ENCODE data around the gene DGCR8. TPM values are rescaled to one million over a fixed set of nuclear protein-coding genes. Genes with fewer than 3 reads are reported as not detected.

Gene DGCR8
- polyA plus RNA-seq, 2 donors: 14.1 to 21.6 TPM

DNA sequence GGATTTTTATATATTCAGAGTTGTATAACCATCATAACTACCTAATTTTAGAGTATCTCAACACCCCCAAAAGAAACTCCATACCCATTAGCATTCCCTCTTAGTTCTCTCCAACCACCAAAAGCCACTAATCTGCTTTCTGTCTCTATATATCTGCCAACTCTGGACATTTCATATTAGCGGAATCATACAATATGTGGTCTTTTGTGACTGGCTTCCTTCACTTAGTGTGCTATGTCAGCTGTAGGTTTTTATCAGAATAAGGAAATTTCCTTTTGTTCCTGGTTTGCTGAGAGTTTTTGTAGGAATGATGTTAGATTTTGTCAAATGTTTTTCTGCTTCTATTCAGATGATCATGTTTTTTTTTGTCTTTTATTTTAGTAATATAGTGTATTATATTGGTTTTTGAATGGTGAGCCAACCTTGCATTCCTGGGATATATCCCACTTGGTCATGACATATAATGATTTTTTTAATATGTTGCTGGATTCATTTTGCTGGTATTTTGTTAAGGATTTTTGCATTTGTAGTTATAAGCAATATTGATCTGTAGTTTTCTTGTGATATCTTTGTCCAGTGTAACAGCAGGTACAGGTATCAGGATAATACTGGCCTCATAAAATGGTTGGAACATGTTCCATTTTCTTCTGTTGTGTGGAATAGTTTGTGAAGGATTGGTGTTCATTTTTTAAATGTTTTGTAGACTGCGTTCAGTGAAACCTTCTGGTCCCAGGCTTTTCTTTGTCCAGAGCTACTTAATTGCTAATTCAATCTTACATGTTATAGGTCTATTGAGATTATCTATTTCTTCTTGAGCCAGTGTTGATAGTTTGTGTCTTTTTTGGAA, 16.8 kb downstream of the DGCR8 start:
- WGBS, 2 donors: 94 to 100% methylated on average over 2 of the region's 2 CpGs
- Histone ChIP-seq H3K27me3 (ENCODE audit: control insufficient read depth in 1 of 2, insufficient read depth in 2 of 2, low read length in 2 of 2) (no peaks in the 10 kb centered on the region), H3K27ac (ENCODE audit: low read depth in 2 of 2, low read length in 1 of 2) (no peak overlapping the region), H3K9me3 (ENCODE audit: control insufficient read depth in 2 of 2, insufficient read depth in 1 of 2, low read depth in 1 of 2, low read length in 1 of 2) (no peaks in the 10 kb centered on the region), H3K4me3 (ENCODE audit: low read depth in 1 of 2, low read length in 2 of 2) (no peak overlapping the region), H3K36me3 (ENCODE audit: control insufficient read depth in 2 of 2, insufficient read depth in 2 of 2, low read length in 1 of 2) (peaks cover 8 to 43% of the 10 kb centered on the region in 2 donors), H3K4me1 (ENCODE audit: control insufficient read depth in 2 of 2, insufficient read depth in 2 of 2, low read length in 1 of 2) (no peaks in the 10 kb centered on the region)

- H3K4me3 ChIP-seq (ENCODE audit: low read depth in 1 of 2, low read length in 2 of 2): no peak overlapping the region
- H3K27ac ChIP-seq (ENCODE audit: low read depth in 2 of 2, low read length in 1 of 2): no peak overlapping the region
- no peaks in the 10 kb centered on the region for H3K9me3 ChIP-seq (ENCODE audit: control insufficient read depth in 2 of 2, insufficient read depth in 1 of 2, low read depth in 1 of 2, low read length in 1 of 2)
- H3K36me3 ChIP-seq (ENCODE audit: control insufficient read depth in 2 of 2, insufficient read depth in 2 of 2, low read length in 1 of 2): peaks cover 6 to 30% of the 10 kb centered on the region in 2 donors
- no peaks in the 10 kb centered on the region for H3K4me1 ChIP-seq (ENCODE audit: control insufficient read depth in 2 of 2, insufficient read depth in 2 of 2, low read length in 1 of 2)
- 94 to 95% methylated on average over 6 of the region's 6 CpGs for WGBS, 2 donors
- H3K27me3 ChIP-seq (ENCODE audit: control insufficient read depth in 1 of 2, insufficient read depth in 2 of 2, low read length in 2 of 2): no peaks in the 10 kb centered on the region
These were observed 19.2 kb downstream of the DGCR8 start for GRCh38 chr22:20099099-20099711.

DNA sequence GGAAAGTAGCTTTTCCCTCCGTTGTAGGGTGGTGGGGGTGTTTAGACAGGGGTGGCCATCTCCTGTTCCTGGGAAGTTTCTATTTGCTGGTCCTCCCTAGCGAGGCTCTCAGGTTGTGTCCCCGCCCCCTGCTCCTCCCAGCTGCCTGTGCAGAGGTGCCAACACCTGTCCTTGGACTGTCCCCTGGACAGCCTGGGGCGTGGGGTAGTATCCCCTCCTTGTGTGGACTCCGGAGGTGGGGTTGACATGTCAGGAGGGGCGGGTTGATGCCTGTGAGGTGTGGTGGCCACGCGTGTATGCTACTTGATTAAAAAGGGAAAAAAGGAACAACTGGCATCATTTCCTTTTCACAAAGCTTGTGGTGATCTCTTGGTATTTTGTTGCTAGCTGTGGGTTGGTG, 21.6 kb downstream of the DGCR8 start:
- WGBS, 2 donors: 79 to 82% methylated on average over 8 of the region's 8 CpGs
- Histone ChIP-seq H3K36me3 (ENCODE audit: control insufficient read depth in 2 of 2, insufficient read depth in 2 of 2, low read length in 1 of 2) (peaks cover 2 to 36% of the 10 kb centered on the region in 2 donors), H3K27ac (ENCODE audit: low read depth in 2 of 2, low read length in 1 of 2) (no peak overlapping the region), H3K9me3 (ENCODE audit: control insufficient read depth in 2 of 2, insufficient read depth in 1 of 2, low read depth in 1 of 2, low read length in 1 of 2) (no peaks in the 10 kb centered on the region), H3K4me3 (ENCODE audit: low read depth in 1 of 2, low read length in 2 of 2) (no peak overlapping the region), H3K27me3 (ENCODE audit: control insufficient read depth in 1 of 2, insufficient read depth in 2 of 2, low read length in 2 of 2) (no peaks in the 10 kb centered on the region), H3K4me1 (ENCODE audit: control insufficient read depth in 2 of 2, insufficient read depth in 2 of 2, low read length in 1 of 2) (no peaks in the 10 kb centered on the region)

- Histone ChIP-seq H3K36me3 (ENCODE audit: control insufficient read depth in 2 of 2, insufficient read depth in 2 of 2, low read length in 1 of 2) (peaks cover 8 to 42% of the 10 kb centered on the region in 2 donors), H3K27ac (ENCODE audit: low read depth in 2 of 2, low read length in 1 of 2) (no peak overlapping the region), H3K9me3 (ENCODE audit: control insufficient read depth in 2 of 2, insufficient read depth in 1 of 2, low read depth in 1 of 2, low read length in 1 of 2) (no peaks in the 10 kb centered on the region), H3K27me3 (ENCODE audit: control insufficient read depth in 1 of 2, insufficient read depth in 2 of 2, low read length in 2 of 2) (no peaks in the 10 kb centered on the region), H3K4me1 (ENCODE audit: control insufficient read depth in 2 of 2, insufficient read depth in 2 of 2, low read length in 1 of 2) (no peaks in the 10 kb centered on the region), H3K4me3 (ENCODE audit: low read depth in 1 of 2, low read length in 2 of 2) (no peak overlapping the region)
- 91 to 95% methylated on average over 12 of the region's 12 CpGs for WGBS, 2 donors
These were observed 22.3 kb downstream of the DGCR8 start for GRCh38 chr22:20102203-20102780.

DNA sequence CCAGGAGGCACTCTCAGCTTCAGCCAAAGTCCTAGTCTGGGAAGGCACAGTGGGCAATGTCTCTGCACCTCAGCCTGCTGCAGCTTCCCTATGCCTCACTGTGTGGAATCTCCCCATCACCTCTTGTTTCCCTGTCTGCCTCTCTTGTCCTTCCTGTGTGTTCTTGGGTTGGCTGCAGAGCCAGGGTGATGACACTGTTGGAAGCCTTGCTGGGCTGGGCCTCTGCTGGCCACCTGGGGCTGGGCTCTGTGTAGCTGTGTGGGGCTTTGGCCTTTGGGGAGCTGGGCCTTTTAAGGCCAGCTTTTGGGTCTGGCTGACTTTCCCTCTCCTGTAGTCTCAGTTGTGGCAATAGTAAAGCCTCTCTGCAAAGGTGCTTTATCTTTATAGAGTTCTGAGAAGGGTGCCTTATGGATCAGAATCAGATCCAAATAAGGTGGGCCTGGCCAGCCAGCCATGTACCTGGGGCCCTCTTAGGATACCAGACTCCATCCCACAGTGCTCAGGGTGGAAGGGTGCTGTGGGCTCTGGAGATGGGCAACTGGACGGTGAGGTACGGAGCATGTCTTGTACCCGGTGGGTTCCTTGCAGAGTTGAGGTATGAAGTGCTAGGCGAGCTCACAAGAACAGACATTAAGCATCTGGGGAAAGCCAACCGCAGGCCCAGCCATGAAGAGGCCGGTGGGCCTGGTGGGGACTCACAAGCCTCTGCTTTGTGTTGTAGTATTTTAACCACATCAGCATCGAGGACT, 25.6 kb downstream of the DGCR8 start:
- Histone ChIP-seq H3K36me3 (ENCODE audit: control insufficient read depth in 2 of 2, insufficient read depth in 2 of 2, low read length in 1 of 2) (peaks cover 28 to 61% of the 10 kb centered on the region in 2 donors), H3K27ac (ENCODE audit: low read depth in 2 of 2, low read length in 1 of 2) (no peak overlapping the region), H3K9me3 (ENCODE audit: control insufficient read depth in 2 of 2, insufficient read depth in 1 of 2, low read depth in 1 of 2, low read length in 1 of 2) (no peaks in the 10 kb centered on the region), H3K4me3 (ENCODE audit: low read depth in 1 of 2, low read length in 2 of 2) (no peak overlapping the region), H3K4me1 (ENCODE audit: control insufficient read depth in 2 of 2, insufficient read depth in 2 of 2, low read length in 1 of 2) (no peaks in the 10 kb centered on the region), H3K27me3 (ENCODE audit: control insufficient read depth in 1 of 2, insufficient read depth in 2 of 2, low read length in 2 of 2) (no peaks in the 10 kb centered on the region)
- 96 to 97% methylated on average over 7 of the region's 7 CpGs for WGBS, 2 donors

DNA sequence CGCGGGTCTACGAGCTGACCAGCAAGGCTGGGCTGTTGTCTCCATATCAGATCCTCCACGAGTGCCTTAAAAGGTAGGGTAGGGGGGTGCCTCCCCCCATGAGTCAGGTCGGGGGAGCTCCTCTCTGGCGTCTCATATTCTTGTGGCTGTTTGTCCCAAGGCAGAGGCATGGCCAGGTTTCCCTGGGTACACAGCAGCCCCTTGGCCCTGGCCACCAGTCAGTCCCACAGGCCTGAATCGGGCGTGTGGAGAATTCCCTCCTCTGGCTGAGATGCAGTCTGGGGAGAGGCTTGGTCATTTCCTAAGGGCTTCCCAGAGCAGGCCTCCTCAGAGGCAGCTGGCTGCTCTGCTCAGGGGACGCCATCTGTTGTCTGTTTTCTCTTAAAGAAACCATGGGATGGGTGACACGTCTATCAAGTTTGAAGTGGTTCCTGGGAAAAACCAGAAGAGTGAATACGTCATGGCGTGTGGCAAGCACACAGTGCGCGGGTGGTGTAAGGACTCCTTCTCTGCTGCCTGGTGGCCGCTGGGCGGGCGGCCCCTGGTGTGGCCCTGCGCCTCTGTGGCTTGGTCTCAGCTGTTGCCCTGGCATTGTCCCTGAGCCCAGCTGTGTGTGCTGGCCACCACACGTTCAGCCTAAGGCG, 26.3 kb downstream of the DGCR8 start:
- peaks cover 28 to 65% of the 10 kb centered on the region in 2 donors for H3K36me3 ChIP-seq (ENCODE audit: control insufficient read depth in 2 of 2, insufficient read depth in 2 of 2, low read length in 1 of 2)
- H3K27me3 ChIP-seq (ENCODE audit: control insufficient read depth in 1 of 2, insufficient read depth in 2 of 2, low read length in 2 of 2): no peaks in the 10 kb centered on the region
- no peaks in the 10 kb centered on the region for H3K4me1 ChIP-seq (ENCODE audit: control insufficient read depth in 2 of 2, insufficient read depth in 2 of 2, low read length in 1 of 2)
- H3K27ac ChIP-seq (ENCODE audit: low read depth in 2 of 2, low read length in 1 of 2): no peak overlapping the region
- WGBS, 2 donors: 89 to 93% methylated on average over 20 of the region's 20 CpGs
- no peak overlapping the region for H3K4me3 ChIP-seq (ENCODE audit: low read depth in 1 of 2, low read length in 2 of 2)
- no peaks in the 10 kb centered on the region for H3K9me3 ChIP-seq (ENCODE audit: control insufficient read depth in 2 of 2, insufficient read depth in 1 of 2, low read depth in 1 of 2, low read length in 1 of 2)

DNA sequence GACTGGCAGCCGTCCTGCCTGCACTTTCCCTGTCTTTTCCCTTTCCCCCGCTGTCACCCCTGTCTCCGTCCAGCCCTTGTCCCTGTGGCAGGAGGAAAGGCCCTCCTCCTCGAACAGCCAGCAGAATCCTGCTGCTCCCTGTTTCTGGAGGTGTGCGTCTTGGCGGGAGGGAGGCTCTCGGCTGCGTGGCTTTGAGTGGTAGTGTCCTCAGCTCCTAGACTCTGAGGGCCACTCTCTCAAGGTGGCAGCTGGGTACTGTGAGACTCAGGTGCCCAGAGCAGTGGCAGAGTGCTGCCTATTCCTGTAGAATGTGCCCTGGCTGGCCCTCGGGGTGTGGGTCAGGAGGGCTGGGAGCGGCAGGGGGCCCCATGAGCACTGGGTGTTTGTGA, 26.8 kb downstream of the DGCR8 start:
- peaks cover 28 to 70% of the 10 kb centered on the region in 2 donors for H3K36me3 ChIP-seq (ENCODE audit: control insufficient read depth in 2 of 2, insufficient read depth in 2 of 2, low read length in 1 of 2)
- 94 to 96% methylated on average over 10 of the region's 10 CpGs for WGBS, 2 donors
- no peak overlapping the region for H3K27ac ChIP-seq (ENCODE audit: low read depth in 2 of 2, low read length in 1 of 2)

DNA sequence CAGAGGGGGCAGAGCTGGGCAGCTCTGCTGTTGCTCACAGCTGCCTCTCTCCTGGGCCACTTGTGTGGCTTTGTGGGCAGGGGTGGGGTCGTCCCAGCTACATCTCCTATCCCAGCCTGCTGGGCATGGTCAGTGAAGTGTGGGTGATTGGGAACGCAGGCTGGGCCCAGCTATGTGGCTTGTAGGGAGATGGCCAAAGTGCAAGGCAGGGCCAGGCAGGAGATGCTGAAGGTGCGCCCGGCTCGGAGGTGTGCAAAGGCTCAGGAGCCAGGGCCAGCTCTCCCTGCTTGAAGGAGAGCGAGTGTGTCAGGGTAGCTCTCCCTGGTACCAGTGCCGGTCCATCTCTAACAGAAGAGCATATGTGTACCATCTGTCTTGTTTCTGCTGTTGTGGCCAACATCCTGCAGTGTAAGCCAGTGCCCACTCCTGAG, 27.4 kb downstream of the DGCR8 start:
- Histone ChIP-seq H3K36me3 (ENCODE audit: control insufficient read depth in 2 of 2, insufficient read depth in 2 of 2, low read length in 1 of 2) (peaks cover 28 to 71% of the 10 kb centered on the region in 2 donors), H3K4me3 (ENCODE audit: low read depth in 1 of 2, low read length in 2 of 2) (no peak overlapping the region), H3K9me3 (ENCODE audit: control insufficient read depth in 2 of 2, insufficient read depth in 1 of 2, low read depth in 1 of 2, low read length in 1 of 2) (no peaks in the 10 kb centered on the region), H3K27me3 (ENCODE audit: control insufficient read depth in 1 of 2, insufficient read depth in 2 of 2, low read length in 2 of 2) (no peaks in the 10 kb centered on the region), H3K27ac (ENCODE audit: low read depth in 2 of 2, low read length in 1 of 2) (no peak overlapping the region), H3K4me1 (ENCODE audit: control insufficient read depth in 2 of 2, insufficient read depth in 2 of 2, low read length in 1 of 2) (no peaks in the 10 kb centered on the region)
- WGBS, 2 donors: 93 to 97% methylated on average over 6 to 7 of the region's 7 CpGs

More for the DNA sequence above, 26.8 kb downstream of the DGCR8 start:
- no peaks in the 10 kb centered on the region for H3K9me3 ChIP-seq (ENCODE audit: control insufficient read depth in 2 of 2, insufficient read depth in 1 of 2, low read depth in 1 of 2, low read length in 1 of 2)
- H3K4me1 ChIP-seq (ENCODE audit: control insufficient read depth in 2 of 2, insufficient read depth in 2 of 2, low read length in 1 of 2): no peaks in the 10 kb centered on the region
- H3K27me3 ChIP-seq (ENCODE audit: control insufficient read depth in 1 of 2, insufficient read depth in 2 of 2, low read length in 2 of 2): no peaks in the 10 kb centered on the region
- no peak overlapping the region for H3K4me3 ChIP-seq (ENCODE audit: low read depth in 1 of 2, low read length in 2 of 2)
